HepG2 (cell line): Measurements from ENCODE around the gene OVCA2. TPM values are rescaled to one million over a fixed set of nuclear protein-coding genes. Genes with fewer than 3 reads are reported as not detected.

Experiments used
- CHD4 ChIP-seq: fragments of 200-600 bp; sonication (generic); IDR thresholded peaks from 2 replicates; pipeline ENCODE4 v1.7.0; 2017; ENCODE audit warnings: mild to moderate bottlenecking, low read length, borderline replicate concordance
- EZH2 ChIP-seq: conservative IDR thresholded peaks from 2 replicates; pipeline ENCODE4 v1.6.1; 2012; ENCODE audit warnings: mild to moderate bottlenecking, low read depth, low read length, moderate library complexity
- FOXP1 ChIP-seq, 2 experiments: fragments of 450-650 bp in 1 of 2; IDR thresholded peaks; 2 replicates each; pipeline ENCODE4 v1.6.1; 2017 to 2018; ENCODE audit warnings: antibody characterized with exemption in 1 of 2
- GFI1 ChIP-seq: sonication (generic); formaldehyde crosslinking; IDR thresholded peaks from 2 replicates; pipeline ENCODE4 v1.5.0; 2020; ENCODE audit warnings: missing genetic modification reagents, mild to moderate bottlenecking, borderline replicate concordance
- GZF1 ChIP-seq: sonication (generic); formaldehyde crosslinking; IDR thresholded peaks from 2 replicates; pipeline ENCODE4 v1.5.1; 2020; ENCODE audit warnings: mild to moderate bottlenecking, missing genetic modification reagents
- HNF4A ChIP-seq: sonication (generic); formaldehyde crosslinking; IDR thresholded peaks from 2 replicates; pipeline ENCODE4 v1.4.0; 2020; ENCODE audit warnings: missing genetic modification reagents
- HNRNPLL ChIP-seq: fragments of 200-400 bp; formaldehyde crosslinking; IDR thresholded peaks from 2 replicates; pipeline ENCODE4 v1.6.1; 2017; ENCODE audit warnings: mild to moderate bottlenecking, low read depth, low read length; ENCODE audit not compliant: poor library complexity, severe bottlenecking
- HOXA5 ChIP-seq: sonication (generic); formaldehyde crosslinking; IDR thresholded peaks from 2 replicates; pipeline ENCODE4 v1.4.0; 2020; ENCODE audit warnings: missing genetic modification reagents
- KLF6 ChIP-seq: IDR thresholded peaks from 2 replicates; pipeline ENCODE4 v1.8.0; 2016; ENCODE audit warnings: missing biosample characterization, missing genetic modification reagents
- PRDM4 ChIP-seq: sonication (generic); formaldehyde crosslinking; IDR thresholded peaks from 2 replicates; pipeline ENCODE4 v1.9.0; 2021; ENCODE audit warnings: missing genetic modification reagents, borderline replicate concordance
- RBFOX2 ChIP-seq: fragments of 200-400 bp; formaldehyde crosslinking; IDR thresholded peaks from 2 replicates; pipeline ENCODE4 v1.6.1; 2017; ENCODE audit warnings: low read depth, mild to moderate bottlenecking, low read length
- REL ChIP-seq: sonication (generic); formaldehyde crosslinking; conservative IDR thresholded peaks from 2 replicates; pipeline ENCODE4 v1.8.0; 2022; ENCODE audit warnings: mild to moderate bottlenecking, missing genetic modification reagents, moderate library complexity
- ZNF205 ChIP-seq: IDR thresholded peaks from 2 replicates; pipeline ENCODE4 v1.6.1; 2018; ENCODE audit warnings: missing biosample characterization, missing genetic modification reagents
- ZNF260 ChIP-seq: sonication (generic); formaldehyde crosslinking; IDR thresholded peaks from 2 replicates; pipeline ENCODE4 v1.4.0; 2020; ENCODE audit warnings: missing genetic modification reagents, low read depth, mild to moderate bottlenecking, borderline replicate concordance
- ZNF263 ChIP-seq: sonication (generic); formaldehyde crosslinking; IDR thresholded peaks from 2 replicates; pipeline ENCODE4 v1.4.0; 2020; ENCODE audit warnings: missing genetic modification reagents
- ZNF354B ChIP-seq: sonication (generic); formaldehyde crosslinking; IDR thresholded peaks from 2 replicates; pipeline ENCODE4 v1.8.0; 2022; ENCODE audit warnings: mild to moderate bottlenecking, missing genetic modification reagents
- ZNF362 ChIP-seq: sonication (generic); formaldehyde crosslinking; IDR thresholded peaks from 2 replicates; pipeline ENCODE4 v1.4.0; 2020; ENCODE audit warnings: missing genetic modification reagents, mild to moderate bottlenecking, borderline replicate concordance
- ZNF383 ChIP-seq: sonication (generic); formaldehyde crosslinking; IDR thresholded peaks from 2 replicates; pipeline ENCODE4 v1.4.0; 2020; ENCODE audit warnings: missing genetic modification reagents, mild to moderate bottlenecking, borderline replicate concordance
- ZNF550 ChIP-seq: sonication (generic); formaldehyde crosslinking; IDR thresholded peaks from 2 replicates; pipeline ENCODE4 v1.4.0; 2020; ENCODE audit warnings: mild to moderate bottlenecking, missing genetic modification reagents, borderline replicate concordance
- ZNF704 ChIP-seq: sonication (generic); formaldehyde crosslinking; IDR thresholded peaks from 2 replicates; pipeline ENCODE4 v1.8.1; 2023; ENCODE audit warnings: mild to moderate bottlenecking, inconsistent platforms, moderate library complexity, missing genetic modification reagents, borderline replicate concordance
- ZNF713 ChIP-seq: sonication (generic); formaldehyde crosslinking; IDR thresholded peaks from 2 replicates; pipeline ENCODE4 v1.4.0; 2020; ENCODE audit warnings: mild to moderate bottlenecking, missing genetic modification reagents
- ZNF879 ChIP-seq: sonication (generic); formaldehyde crosslinking; IDR thresholded peaks from 2 replicates; pipeline ENCODE4 v1.8.1; 2023; ENCODE audit warnings: missing genetic modification reagents
- ZZZ3 ChIP-seq: sonication (generic); formaldehyde crosslinking; IDR thresholded peaks from 2 replicates; pipeline ENCODE4 v1.4.0; 2020; ENCODE audit warnings: missing genetic modification reagents, mild to moderate bottlenecking, borderline replicate concordance
- polyA plus RNA-seq, 8 experiments: library from polyadenylated mRNA; depleted of rRNA in 3 of 8; stranded (reverse) in 7 of 8; unstranded in 1 of 8; fragments of >200 nt; fragmentation: Illumina TruSeq in 4 of 8; extraction: Trizol in 4 of 8; gene quantifications; 2 replicates each; pipeline versions ENCODE4 v1.2.1 to v1.2.3, GENCODE V29; 2011 to 2016; ENCODE audit warnings: low read depth in 4 of 8, missing spikeins in 1 of 8, mixed read lengths in 1 of 8; ENCODE audit not compliant: insufficient read depth in 1 of 8
- total RNA-seq, 5 experiments: library from RNA; depleted of rRNA; stranded (reverse); fragments of >200 nt; fragmentation: Illumina TruSeq; extraction: Trizol; gene quantifications; 2 replicates each; pipeline ENCODE4 v1.2.3, GENCODE V29; 2016; ENCODE audit warnings: low read depth in 1 of 5
- TF ChIP-seq, protein P1 (sequence below): IDR thresholded peaks from 2 replicates; pipeline ENCODE4 v1.6.1; 2018; ENCODE audit warnings: missing genetic modification reagents

The OVCA2 gene
- total and polyA plus RNA-seq, 2 of the 13 experiments (the other 11 are each of a cell fraction or from before 2014, with no cell fraction given), result 23.7 to 28.2 TPM

GRCh38 chr17:1997927-1998742 lies 43.7 kb upstream of the OVCA2 start (continued):
- TF ChIP-seq, protein P1, sequence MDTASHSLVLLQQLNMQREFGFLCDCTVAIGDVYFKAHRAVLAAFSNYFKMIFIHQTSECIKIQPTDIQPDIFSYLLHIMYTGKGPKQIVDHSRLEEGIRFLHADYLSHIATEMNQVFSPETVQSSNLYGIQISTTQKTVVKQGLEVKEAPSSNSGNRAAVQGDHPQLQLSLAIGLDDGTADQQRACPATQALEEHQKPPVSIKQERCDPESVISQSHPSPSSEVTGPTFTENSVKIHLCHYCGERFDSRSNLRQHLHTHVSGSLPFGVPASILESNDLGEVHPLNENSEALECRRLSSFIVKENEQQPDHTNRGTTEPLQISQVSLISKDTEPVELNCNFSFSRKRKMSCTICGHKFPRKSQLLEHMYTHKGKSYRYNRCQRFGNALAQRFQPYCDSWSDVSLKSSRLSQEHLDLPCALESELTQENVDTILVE (CRISPR knock-in tag), result no peak
- TF ChIP-seq PRDM4 (CRISPR knock-in tag), result no peak
- 0 out of 2 replicates have a peak, but pooled peaks have one; percentile 17 for TF ChIP-seq ZNF362 (CRISPR knock-in tag)
- TF ChIP-seq ZNF260, result no peak
- no peak for TF ChIP-seq FOXP1 (IDR thresholded peaks at IDR 0.05)
- TF ChIP-seq FOXP1 (CRISPR knock-in tag; IDR thresholded peaks at IDR 0.05), result peak; percentile 59; the same call in 1 of the 2 replicates
- 0 out of 2 replicates have a peak, but pooled peaks have one; percentile 19 for TF ChIP-seq GFI1
- no peak for TF ChIP-seq ZZZ3 (CRISPR knock-in tag)
- no peak for TF ChIP-seq ZNF879
- TF ChIP-seq HOXA5 (CRISPR knock-in tag), result no peak
- TF ChIP-seq ZNF713 (CRISPR knock-in tag), result no peak
- TF ChIP-seq HNF4A (CRISPR knock-in tag), result peak; percentile 48
- TF ChIP-seq ZNF263 (CRISPR knock-in tag), result 0 out of 2 replicates have a peak, but pooled peaks have one; percentile 4
- no peak for TF ChIP-seq GZF1 (CRISPR knock-in tag)
- peak; percentile 80 for TF ChIP-seq RBFOX2
- 0 out of 2 replicates have a peak, but pooled peaks have one; percentile 37 for TF ChIP-seq KLF6
- TF ChIP-seq ZNF550 (CRISPR knock-in tag), result no peak
- no peak for TF ChIP-seq CHD4
- TF ChIP-seq REL, result no peak
- TF ChIP-seq ZNF704, result no peak
- TF ChIP-seq ZNF205 (CRISPR knock-in tag), result 0 out of 2 replicates have a peak, but pooled peaks have one; percentile 25
- no peak for TF ChIP-seq ZNF383 (CRISPR knock-in tag)
- no peak for TF ChIP-seq ZNF354B (CRISPR knock-in tag)
- TF ChIP-seq HNRNPLL, result peak; percentile 23
- TF ChIP-seq EZH2, result no peak
